ENCODE data around the gene TIMP2.

Gene TIMP2

DNA sequence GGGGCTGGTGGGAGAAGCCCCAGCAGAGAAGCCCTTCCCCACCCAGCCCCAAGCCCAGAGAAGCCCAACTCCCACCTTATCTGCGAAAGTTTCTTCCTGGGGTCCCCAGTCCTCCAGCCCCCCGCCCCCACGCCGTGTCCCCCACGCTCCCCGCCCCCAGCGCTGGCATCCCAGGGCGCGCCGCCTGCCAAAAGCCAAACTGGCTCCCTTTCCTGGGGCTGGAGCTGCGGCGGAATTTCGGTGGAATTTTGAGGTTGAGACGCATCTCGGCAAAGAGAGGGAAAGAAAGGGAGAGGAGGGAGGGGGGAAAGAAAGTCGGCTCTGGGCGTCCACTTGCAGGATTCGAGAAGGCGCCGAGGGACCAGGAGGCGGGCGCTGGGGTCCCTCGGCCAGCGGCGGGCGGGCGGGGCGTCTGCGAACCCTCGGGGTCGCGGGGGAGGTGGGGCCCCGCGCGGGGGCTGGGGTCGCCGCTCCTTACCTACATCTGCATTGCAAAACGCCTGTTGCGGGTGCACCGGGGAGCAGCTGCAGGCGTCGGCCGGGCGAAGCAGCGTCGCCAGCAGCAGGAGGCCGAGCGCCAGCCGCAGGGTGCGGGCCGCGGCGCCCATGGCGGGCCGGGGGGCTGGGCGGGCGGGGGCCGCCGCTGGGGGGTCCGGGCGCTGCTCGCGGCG is 571 bp downstream of the TIMP2 start:
- Mint-ChIP-seq H3K4me1 (peaks cover 52% of the 10 kb centered on the region), H3K36me3 (ENCODE audit: low read depth) (no peaks in the 10 kb centered on the region), H3K4me3 (peak overlapping the region; percentile 84 to 88 (median 87)), H3K27me3 (ENCODE audit: low read depth) (peaks cover 18% of the 10 kb centered on the region), H3K9me3 (no peaks in the 10 kb centered on the region), H3K27ac (peak overlapping the region in 1 of 3 experiments; percentile 53)
- TF ChIP-seq CTCF (IDR thresholded peaks at IDR 0.05; ENCODE audit: unreplicated experiment in 3 of 3), result no peak

DNA sequence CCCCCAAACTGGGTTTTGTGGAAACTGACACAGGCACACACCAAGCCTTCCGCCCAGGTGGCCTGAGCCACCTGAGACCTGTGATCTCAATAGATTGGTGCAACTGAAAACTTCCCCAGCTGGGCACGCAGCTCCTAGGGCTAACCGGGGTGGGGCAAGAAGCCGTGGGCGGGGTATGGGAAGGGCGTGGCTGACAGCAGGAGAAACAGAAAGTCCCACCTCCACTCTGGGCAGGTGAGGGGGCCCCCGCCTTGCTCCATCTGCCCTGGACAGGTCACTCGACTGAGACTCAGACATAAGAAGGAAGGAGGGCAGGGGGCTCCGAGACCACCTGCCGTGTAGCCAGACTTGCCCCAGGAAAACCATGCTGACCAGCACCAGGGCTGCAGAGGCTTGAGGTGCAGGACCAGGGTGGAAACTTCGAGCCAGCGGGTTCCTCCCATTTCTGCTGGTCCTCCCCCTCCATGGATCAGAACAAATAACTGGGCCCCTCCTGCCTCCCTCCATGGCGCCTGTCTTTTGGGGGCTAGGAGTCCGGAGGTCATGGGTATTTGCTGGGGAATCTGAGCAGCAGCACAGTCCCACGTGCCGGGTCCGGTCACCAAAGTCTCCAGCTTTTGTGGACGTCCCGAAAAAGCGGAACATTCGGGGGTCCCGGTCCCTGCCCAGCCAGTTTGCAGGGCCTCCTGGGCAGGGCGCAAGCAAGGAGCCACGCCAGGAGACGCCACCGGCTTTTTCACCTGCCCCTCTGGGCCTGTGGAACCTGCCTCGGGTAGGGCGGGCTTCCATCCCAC is 1.3 kb downstream of the TIMP2 start:
- Mint-ChIP-seq H3K4me3 (peak overlapping the region; percentile 84 to 88 (median 87)), H3K9me3 (no peaks in the 10 kb centered on the region), H3K27me3 (ENCODE audit: low read depth) (peaks cover 18% of the 10 kb centered on the region), H3K4me1 (peaks cover 53% of the 10 kb centered on the region), H3K27ac (peak overlapping the region; percentile 24 to 42 (median 29)), H3K36me3 (ENCODE audit: low read depth) (no peaks in the 10 kb centered on the region)
- TF ChIP-seq CTCF (IDR thresholded peaks at IDR 0.05; ENCODE audit: unreplicated experiment in 3 of 3), result no peak

GRCh38 chr17:78922816-78923498 is 2.2 kb downstream of the TIMP2 start:
- Mint-ChIP-seq H3K36me3 (ENCODE audit: low read depth) (no peaks in the 10 kb centered on the region), H3K4me1 (peaks cover 56% of the 10 kb centered on the region), H3K27me3 (ENCODE audit: low read depth) (peaks cover 17% of the 10 kb centered on the region), H3K27ac (peak overlapping the region; percentile 29 to 70 (median 48)), H3K4me3 (peak overlapping the region; percentile 84 to 90 (median 88)), H3K9me3 (no peaks in the 10 kb centered on the region)
- TF ChIP-seq CTCF (IDR thresholded peaks at IDR 0.05; ENCODE audit: unreplicated experiment in 3 of 3), result no peak

- no peaks in the 10 kb centered on the region for H3K36me3 Mint-ChIP-seq (ENCODE audit: low read depth)
- H3K27me3 Mint-ChIP-seq (ENCODE audit: low read depth), result peaks cover 11% of the 10 kb centered on the region
- no peak for TF ChIP-seq CTCF (IDR thresholded peaks at IDR 0.05; ENCODE audit: unreplicated experiment in 3 of 3)
- H3K27ac Mint-ChIP-seq, result peak overlapping the region in 2 of 3 experiments; percentile 29 to 48
- H3K9me3 Mint-ChIP-seq, result no peaks in the 10 kb centered on the region
- H3K4me1 Mint-ChIP-seq, result peaks cover 62% of the 10 kb centered on the region
- H3K4me3 Mint-ChIP-seq, result peak overlapping the region; percentile 82 to 90 (median 88)
These were observed 3.7 kb downstream of the TIMP2 start for GRCh38 chr17:78921437-78921971.

DNA sequence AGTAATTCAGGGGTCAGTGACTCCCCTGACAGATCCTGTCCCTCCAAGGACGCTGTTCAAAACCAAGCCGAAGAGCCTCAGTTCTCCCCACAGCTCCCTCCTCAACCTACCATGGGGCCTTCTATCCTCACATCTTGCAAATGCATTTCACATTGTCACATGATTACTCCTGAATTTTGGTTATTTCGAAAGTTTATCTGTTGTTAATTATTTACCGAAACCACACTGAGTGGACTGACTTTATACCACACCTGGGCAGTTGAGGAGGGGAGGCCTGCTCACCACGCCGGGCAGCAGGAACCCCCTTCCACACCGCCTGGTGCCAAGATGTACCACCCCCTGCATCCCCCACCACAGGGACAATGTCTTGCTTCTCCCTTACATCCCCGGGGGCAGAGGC is 4.7 kb downstream of the TIMP2 start:
- peak overlapping the region; percentile 35 to 64 (median 62) for H3K27ac Mint-ChIP-seq
- H3K4me3 Mint-ChIP-seq, result peak overlapping the region; percentile 28 to 31 (median 31)
- H3K36me3 Mint-ChIP-seq (ENCODE audit: low read depth), result peaks cover 4% of the 10 kb centered on the region

More for the DNA sequence above, 4.7 kb downstream of the TIMP2 start:
- TF ChIP-seq CTCF (IDR thresholded peaks at IDR 0.05; ENCODE audit: unreplicated experiment in 3 of 3), result no peak
- peaks cover 62% of the 10 kb centered on the region for H3K4me1 Mint-ChIP-seq
- H3K9me3 Mint-ChIP-seq, result no peaks in the 10 kb centered on the region
- H3K27me3 Mint-ChIP-seq (ENCODE audit: low read depth), result peaks cover 8% of the 10 kb centered on the region
